HG02623 (cell line): ENCODE results near the gene DBI.
"Not testable (repeated sequence)": the region's sequence is repeated elsewhere in the genome, so short reads cannot be mapped to it uniquely, and the experiment has no call there.

ENCODE experiments used
- ATAC-seq: cut with Tn5 transposase; IDR thresholded peaks from one replicate; pipeline ENCODE4 v1.9.1; 2021; ENCODE audit warnings: moderate library complexity; ENCODE audit not compliant: unreplicated experiment

DBI gene

DNA sequence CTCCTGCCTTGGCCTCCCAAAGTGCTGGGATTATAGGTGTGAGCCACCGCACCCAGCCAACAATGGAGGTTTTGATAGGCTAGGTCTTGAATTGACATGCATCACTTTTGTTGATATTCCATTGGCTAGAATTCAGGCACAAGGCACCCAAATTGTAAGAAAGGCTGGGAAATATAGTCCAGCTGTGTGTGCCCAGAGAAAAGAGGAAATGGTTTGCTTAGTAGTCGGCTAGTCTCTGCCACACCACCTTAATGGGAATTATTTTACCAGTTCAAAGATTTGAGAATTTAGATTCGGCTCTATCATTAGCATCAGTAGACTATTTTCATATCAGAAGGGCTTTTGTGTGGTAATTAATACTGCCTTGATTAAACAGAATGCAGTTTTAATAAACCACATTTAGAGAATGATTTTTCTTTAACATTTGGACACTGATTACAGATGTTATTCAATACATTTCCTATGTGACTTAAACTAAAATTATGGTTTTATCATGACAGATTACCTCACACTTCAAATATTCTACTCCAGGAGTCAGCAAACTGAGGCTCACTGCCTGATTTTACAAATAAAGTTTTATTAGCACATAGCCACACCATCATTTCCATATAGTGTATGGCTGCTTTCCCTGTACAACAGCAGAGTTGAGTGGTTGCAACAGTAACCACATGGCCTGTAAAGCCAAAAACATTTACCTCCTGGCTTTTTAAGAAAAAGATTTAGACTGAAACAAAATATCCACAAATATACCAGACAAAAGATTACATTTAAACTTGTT is 27.4 kb downstream of the DBI start:
- ATAC-seq = no peak

DNA sequence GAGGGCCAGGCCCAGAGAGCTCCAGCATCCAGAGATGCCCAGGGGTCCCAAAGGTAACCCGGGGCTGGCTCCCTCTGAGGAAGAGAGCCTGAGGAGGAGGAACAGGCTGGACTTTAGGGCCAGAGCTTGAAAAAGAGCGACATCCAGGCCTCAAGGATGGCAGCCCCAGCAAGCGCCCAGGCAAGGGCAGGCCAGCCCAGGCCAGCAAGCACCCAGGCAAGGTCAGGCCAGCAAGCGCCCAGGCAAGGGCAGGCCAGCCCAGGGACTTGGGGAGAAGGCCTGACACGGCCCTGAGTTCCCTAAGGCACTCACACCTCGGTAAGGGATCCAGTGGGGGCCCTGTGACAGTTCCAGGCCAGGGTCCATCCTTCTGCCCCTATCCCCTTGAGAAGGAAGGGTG is 30.4 kb downstream of the DBI start:
- no peak for ATAC-seq

DNA sequence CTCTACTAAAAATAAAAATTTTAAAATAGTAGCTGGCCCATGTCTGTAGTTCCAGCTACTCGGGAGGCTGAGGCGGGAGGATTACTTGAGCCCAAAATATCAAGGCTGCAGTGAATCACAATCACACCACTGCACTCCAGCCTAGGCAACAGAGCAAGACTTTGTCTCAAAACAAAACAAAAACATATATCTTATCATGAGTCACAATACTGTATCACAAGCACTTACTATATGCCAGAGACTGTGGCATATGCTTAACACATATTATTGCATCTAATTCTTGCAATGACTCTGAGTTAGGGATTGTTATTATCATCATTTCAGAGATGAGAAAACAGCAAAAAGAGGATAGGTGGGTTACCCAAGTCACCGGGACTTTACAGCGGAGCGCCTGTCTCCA is 35.3 kb downstream of the DBI start:
- ATAC-seq = no peak

DNA sequence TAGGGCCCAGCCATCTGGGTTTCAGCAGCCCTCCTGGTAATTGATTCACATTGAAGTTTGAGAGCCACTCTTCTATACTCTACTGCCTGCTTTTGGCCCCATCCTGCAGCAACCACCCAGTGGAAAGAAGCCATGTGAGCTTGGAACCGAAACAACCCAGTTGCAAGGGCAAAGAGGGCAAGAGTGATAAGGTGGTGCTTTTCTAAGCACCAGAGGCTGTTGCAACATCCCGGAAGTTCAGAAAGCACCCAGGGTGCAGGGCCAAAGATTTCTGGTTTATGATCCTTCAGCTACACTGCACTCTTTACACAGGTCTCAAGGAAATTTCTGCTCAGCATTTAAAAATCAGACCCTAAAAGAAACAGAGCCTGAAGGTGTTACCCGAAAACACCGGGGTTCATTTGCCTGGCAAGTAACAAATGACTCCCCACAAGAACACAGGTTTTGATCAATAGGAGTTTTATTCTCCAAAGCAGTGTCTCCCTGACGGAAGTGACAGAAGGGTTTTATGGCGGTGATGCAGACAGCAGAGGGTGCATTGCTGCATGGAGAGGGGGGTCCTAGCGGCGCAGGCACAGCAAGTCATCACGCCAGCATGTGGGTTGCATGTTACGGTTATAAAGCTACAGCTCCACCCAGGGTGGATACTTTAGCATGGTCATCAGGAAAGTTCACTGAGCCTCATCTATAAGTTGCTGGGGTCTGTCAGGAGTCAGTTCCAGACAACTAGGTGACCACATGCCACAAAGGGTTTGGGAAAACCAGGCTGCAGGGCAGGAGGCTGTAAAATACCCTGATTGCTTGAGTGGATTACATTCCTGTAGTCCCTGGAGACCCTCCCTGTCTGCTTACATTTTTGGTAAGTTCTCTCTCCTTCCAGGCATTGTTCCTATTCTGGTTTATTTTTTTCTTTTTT is 36.1 kb downstream of the DBI start:
- ATAC-seq = no peak

DNA sequence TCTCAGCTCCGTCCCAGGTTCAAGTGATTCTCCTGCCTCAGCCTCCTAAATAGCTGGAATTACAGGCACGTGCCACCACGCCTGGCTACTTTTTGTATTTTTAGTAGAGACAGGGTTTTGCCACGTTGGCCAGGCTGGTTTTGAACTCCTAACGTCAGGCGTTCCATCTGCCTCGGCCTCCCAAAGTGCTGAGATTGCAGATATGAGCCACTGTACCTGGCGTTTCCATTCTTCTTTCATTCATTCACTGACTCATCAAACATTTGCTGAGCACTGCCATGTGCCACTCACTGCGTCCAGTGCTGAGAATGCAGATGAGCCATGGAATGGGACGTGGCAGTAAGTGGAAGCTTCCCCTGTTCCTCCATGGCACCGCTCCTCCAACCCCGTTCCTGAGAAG is 36.8 kb downstream of the DBI start:
- not testable (repeated sequence) for ATAC-seq

DNA sequence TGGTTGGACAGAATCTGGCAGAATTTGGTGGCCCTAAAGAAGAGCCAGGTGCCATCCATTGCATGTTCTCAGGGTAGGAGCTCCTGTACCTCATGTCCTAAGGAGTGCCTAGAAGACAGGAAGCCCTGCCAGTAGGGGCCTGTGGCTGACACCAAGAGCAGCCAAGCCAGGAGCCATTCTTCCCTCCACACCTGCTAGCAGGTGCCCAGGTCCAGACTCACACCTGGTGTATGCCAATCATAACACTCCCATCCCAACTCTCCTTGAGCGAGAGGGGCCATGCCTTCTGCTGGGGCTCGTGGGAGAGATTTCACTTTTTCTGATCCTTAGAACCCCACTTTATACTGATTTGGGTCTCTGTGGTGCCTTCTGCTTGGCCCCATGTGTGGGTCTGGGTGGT is 38.4 kb downstream of the DBI start:
- ATAC-seq = no peak

DNA sequence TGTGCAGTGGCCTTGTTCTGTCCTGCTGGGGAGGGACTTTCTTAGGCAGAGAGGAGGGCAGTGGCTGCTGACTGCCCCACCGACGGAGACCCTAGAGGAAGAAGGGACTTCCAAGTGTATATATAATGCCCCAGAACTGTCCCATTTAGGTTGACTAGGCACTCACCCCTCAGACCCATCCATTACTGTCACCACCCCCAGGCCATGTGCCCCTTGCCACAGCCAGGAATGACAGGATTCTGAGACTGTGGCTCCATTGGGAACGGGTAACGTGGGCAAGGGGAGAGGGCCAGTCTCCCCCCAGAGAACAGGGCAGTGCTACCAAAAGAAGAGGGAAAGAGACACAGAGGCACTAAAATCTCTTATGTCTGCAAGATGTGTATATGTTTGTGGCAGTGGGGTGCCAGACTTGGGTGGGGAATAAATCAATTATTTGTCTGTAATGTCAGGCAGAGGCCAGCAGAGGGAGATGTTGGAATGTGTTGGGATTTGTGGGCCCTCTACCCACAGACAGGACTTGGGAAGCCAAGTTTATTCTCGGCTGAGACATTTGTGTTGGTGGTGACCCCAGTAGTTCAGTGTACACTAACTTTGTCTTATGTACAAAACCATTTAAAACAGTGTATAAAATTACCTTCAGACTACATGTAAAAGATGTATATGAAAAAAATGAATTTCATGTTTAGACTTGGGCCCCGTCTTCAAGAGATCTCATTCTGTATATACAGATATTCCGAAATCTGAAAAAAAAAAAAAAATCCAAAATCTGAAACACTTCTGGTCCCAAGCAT is 40.8 kb downstream of the DBI start:
- ATAC-seq = peak; percentile 45

DNA sequence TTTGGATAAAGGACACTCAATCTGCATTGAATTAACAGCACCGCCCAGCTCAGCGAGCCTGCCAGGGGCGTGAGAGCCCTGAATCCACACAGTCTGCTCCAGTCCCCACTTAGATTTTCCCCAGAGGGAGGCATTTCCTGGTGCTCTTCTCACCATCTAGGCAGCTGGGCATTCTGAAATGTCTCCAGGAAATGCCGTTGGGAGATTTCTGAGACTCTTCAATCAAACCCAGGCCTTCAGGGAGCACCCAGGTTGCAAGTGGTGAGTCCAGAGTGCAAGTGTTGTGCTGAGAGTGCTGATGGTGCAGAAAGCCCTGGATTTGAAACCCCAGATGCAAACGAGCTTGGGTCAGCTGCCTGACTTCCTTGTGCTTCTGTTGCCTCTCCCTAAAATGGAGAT is 41.4 kb downstream of the DBI start:
- no peak for ATAC-seq

DNA sequence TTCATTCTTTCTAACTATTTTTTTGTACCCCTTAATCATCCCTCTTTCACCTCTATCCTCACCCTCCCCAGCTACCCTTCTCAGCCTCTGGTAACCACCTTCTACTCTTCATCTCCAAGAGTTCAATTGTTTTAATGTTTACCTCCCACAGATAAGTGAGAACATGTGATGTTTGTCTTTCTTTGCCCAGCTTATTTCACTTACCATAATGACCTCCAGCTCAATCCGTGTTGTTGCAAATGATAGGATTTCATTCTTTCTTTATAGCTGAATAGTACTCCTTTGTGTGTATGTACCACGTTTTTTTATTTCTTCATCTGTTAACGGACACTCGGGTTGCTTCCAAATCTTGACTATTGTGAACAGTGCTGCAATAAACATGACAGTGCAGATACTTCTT is 42.7 kb downstream of the DBI start:
- ATAC-seq = no peak

DNA sequence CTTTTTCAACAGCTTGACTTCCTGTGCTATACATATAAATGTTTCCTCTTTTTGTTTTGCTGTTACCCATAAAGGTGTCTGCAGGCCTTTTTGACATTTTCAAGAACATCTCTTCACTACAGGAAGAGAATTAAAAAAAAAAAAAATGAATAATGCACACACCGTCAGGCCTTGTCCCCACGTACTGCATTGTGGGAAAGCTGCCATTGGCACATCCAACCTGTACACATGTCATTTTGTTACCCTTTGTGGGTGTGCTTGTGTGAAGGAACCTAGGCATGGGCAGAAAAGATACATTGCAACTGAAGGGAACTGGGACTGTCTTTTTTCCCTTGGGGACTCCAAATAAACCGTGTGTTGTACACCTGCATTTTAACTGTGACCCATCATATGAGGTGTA is 48.1 kb downstream of the DBI start:
- ATAC-seq = no peak

DNA sequence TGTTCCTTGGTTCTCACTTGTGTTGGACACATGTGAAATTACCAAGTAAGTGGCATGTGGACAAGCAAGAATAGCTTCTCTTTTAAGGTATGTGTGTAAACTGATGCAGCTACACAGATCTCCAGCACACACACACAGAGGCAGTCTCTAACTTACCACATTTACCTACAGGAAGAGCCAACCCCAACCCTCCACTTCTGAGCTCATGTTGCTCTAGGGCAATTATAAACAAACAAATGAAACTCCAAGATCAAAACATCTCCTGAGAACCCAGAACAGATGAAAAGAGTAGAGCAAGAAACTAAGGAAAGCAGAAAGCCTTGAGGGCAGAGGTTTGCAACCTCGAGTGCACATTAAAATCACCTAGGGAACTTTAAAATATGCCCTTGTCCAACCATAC is 48.9 kb downstream of the DBI start:
- ATAC-seq = no peak

DNA sequence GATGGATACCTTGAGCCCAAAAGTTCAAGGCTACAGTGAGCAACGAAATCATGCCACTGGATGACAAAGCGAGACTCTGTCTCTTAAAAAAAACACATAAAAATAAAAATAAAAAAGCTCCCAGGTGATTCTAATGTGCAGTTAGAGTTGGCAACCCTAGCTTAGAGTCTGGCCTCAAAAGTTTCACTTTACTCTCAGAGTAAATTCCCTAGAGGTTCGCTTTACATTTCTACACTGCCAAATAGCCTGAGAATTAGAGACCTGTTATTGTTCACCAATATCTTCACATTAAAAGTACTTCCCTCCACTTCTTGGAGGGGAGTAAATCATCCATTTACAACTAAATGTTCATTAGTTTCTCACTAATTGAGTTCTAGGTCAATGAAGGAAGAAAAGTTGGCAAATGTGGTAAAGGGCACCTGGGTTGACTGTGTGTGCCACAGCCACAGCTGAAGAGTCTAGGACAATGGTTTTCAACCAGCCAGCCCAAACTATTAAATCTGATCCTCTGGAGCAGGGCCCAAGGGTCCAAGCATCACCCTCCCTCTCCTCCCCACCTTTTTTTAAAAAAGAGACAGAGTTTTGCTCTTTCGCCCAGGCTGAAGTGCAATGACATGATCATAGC is 49.6 kb downstream of the DBI start:
- no peak for ATAC-seq

DNA sequence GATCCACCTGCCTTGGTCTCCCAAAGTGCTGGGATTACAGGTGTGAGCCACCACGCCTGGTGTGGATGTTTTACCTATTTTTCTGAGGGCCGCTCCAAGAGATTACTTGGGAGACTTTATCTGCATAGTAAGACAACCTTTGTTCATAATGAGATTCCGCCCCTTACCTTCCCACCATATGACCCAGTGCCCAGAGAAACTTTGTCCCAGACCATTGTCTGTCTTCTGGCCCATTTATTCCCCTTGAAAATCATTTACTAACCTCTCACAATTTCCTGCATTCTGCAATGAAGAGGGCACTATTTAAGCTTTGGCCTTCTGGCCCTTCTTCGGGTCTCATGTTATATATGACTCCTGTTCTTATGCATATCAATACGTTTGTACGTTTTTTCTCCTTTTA is 51.1 kb downstream of the DBI start:
- ATAC-seq = no peak

DNA sequence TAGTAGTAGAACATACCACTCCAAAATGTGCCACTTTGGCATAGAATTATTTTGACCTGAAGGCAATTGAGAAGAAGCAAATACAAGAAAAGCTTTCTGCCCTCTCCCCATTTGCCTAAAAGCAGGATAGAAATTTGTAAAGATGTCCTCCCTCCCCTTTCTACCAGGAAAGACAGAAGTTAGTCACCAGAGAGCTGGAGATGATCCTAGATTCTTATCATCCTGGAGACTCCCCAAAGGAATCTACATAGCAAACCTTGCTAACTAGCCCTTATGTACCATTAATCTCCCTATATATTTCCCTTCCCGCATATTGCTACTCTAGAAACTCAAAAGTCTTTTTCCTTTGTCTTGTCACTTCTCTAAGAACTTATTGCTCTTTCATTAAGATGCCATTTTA is 52.3 kb downstream of the DBI start:
- ATAC-seq = no peak

DNA sequence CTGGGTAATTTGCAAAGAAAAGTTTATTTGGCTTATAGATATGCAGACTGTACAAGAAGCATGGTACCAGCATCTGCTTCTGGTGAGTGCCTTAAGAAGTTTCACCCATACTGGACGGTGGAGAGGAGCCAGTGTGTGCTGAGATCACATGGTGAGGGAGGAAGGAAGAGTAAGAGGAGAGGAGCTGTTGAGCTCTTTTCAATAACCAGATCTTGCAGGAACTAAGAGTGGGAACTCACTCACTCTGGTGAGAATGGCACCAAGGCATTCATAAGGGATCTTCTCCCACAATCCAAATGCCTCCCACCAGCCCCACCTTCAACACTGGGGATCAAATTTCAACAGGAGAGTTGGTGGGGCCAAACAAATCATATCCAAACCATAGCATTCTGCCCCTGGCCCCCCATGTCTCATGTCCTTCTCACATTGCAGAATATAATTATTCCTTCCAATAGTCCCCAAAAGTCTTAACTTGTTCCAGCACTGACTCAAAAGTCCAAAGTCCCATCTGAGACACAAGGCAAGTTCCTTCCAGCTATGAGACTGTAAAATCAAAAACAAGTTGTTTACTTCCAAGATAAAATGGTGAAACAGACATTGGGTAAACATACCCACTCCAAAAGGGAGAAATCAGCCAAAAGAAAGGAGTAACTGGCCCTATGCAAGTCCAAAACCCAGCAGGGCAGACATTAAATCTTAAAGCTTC is 53.2 kb downstream of the DBI start:
- no peak for ATAC-seq

DNA sequence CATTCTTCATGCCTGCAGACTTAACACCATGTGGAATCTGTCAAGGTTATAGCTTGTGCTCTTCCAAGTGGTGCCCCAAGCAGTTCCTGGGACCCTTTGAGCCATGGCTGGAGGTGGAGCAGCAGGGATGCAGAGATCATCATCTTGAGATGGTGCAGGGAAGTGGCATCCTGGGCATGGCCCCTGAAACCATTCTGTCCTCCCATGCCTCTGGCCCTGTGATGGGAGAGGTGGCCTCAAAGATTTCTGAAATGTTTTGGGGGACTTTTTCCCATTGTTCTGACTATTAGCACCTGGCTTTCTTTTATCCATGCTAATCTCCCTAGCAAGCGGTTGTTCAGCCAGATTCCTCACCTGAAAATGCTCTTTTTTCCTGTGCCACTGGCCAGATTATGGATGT is 54.5 kb downstream of the DBI start:
- ATAC-seq = no peak

DNA sequence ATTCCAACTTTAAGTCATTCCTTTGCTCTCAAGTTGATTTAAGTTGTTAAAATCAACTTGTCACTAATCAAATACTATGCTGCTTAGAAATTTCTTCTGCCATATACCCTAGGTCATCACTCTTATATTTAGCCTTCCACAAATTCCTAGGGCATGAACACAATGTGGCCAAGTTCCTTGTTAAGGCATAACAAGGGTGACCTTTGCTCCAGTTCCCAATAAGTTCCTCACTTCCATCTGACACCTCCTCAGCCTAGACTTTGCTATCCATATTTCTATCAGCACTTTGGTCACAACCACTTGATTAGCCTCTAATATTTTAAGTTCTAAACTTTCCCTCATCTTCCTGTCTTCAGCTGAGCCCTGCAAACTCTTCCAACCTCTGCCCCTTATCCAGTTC is 55.0 kb downstream of the DBI start:
- no peak for ATAC-seq
